Endodermal cell (in vitro differentiated cells): ENCODE measurements around the gene MRC2. TPM values are rescaled to one million over a fixed set of nuclear protein-coding genes. Genes with fewer than 3 reads are reported as not detected.
A peak's percentile ranks its signal among the peaks of the same experiment; 100 is the strongest.

Experiments
- DNase-seq: peaks from one replicate; pipeline ENCODE4 v3.0.0-alpha.2; 2017
- H3K27ac ChIP-seq: 2 replicates; pipeline ENCODE4 v1.5.1; 2013; ENCODE audit warnings: mild to moderate bottlenecking, low read depth, low read length, moderate library complexity
- H3K27me3 ChIP-seq: 2 replicates; pipeline ENCODE4 v1.6.1; 2013; ENCODE audit warnings: mild to moderate bottlenecking, low read length, moderate library complexity; ENCODE audit not compliant: insufficient read depth, control insufficient read depth, poor library complexity, severe bottlenecking
- H3K36me3 ChIP-seq: 2 replicates; pipeline ENCODE4 v1.7.0; 2013; ENCODE audit warnings: mild to moderate bottlenecking, low read length, moderate library complexity; ENCODE audit not compliant: control insufficient read depth, insufficient read depth
- H3K4me1 ChIP-seq: one replicate; pipeline ENCODE4 v1.7.0; 2013; ENCODE audit warnings: low read length; ENCODE audit not compliant: control insufficient read depth, insufficient read depth
- H3K4me3 ChIP-seq: 2 replicates; pipeline ENCODE4 v1.5.1; 2013; ENCODE audit warnings: mild to moderate bottlenecking, low read length, moderate library complexity
- H3K9ac ChIP-seq: 2 replicates; pipeline ENCODE4 v1.6.1; 2013; ENCODE audit warnings: mild to moderate bottlenecking, low read length, moderate library complexity; ENCODE audit not compliant: poor library complexity, severe bottlenecking; ENCODE audit errors: extremely low read depth
- H3K9me3 ChIP-seq: 2 replicates; pipeline ENCODE4 v1.6.1; 2013; ENCODE audit warnings: mild to moderate bottlenecking, low read length, moderate library complexity; ENCODE audit not compliant: control insufficient read depth
- H3K27ac Mint-ChIP-seq: 2 replicates; pipeline ENCODE4 v1.8.0; 2020; ENCODE audit warnings: mixed read lengths
- H3K27me3 Mint-ChIP-seq: 2 replicates; pipeline ENCODE4 v1.8.0; 2021; ENCODE audit warnings: mild to moderate bottlenecking, mixed read lengths; ENCODE audit not compliant: insufficient read depth
- H3K36me3 Mint-ChIP-seq: 2 replicates; pipeline ENCODE4 v1.8.0; 2020; ENCODE audit warnings: low read depth, mixed read lengths
- H3K4me1 Mint-ChIP-seq: 2 replicates; pipeline ENCODE4 v1.8.0; 2020; ENCODE audit warnings: mixed read lengths
- H3K4me3 Mint-ChIP-seq: 2 replicates; pipeline ENCODE4 v1.8.0; 2020; ENCODE audit warnings: mild to moderate bottlenecking, moderate library complexity, mixed read lengths
- H3K9me3 Mint-ChIP-seq: 2 replicates; pipeline ENCODE4 v1.8.0; 2020; ENCODE audit warnings: mild to moderate bottlenecking, mixed read lengths
- WGBS, 2 experiments: methylation state at CpG; one replicate each; pipeline versions ENCODE4 v1.1.5 to v1.1.7; 2013; ENCODE audit warnings: missing lambda C conversion rate in 2 of 2, mixed read lengths in 1 of 2; ENCODE audit not compliant: insufficient coverage in 1 of 2, insufficient read length in 1 of 2; 5-methylcytosine and 5-hydroxymethylcytosine counted together
- total RNA-seq, 2 donors: library from RNA; stranded (reverse); fragmentation: NEBNext Ultra II Directional in 1 of 2; extraction: Animal tissue kit (Norgen Biotek cat#: 25700) in 1 of 2; gene quantifications; 2 replicates in 1 of 2; 3 replicates in 1 of 2; pipeline ENCODE4 v1.2.1, GENCODE V29; 2021
- TF ChIP-seq, protein P1 (sequence below): fragments of 200-600 bp; sonication (generic); conservative IDR thresholded peaks from 2 replicates; pipeline ENCODE4 v1.5.0; 2021; ENCODE audit warnings: antibody characterized with exemption, mild to moderate bottlenecking

The MRC2 gene
- total RNA-seq, 2 donors from 2014 or later: 103 to 165 TPM

DNA sequence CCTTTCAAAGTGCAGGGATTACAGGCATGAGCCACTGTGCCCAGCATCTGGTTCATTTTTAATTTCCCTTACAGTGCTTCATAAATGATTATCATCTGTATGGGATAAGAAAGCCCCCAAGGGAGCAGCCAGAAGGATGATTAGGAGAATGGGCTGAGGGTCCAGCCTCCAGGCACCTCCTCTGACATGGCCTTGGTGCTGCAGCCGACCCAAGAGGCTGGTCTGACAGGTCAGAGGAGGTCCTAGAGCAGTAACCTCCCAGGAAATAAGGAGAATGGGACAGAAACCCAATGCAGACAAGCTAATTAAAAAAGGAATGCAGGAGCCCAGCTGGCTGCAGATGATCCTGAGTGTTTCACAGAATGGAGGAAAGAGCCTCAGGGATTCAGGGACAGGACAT, 29.0 kb downstream of the MRC2 start:
- H3K4me3 Mint-ChIP-seq: no peak overlapping the region
- H3K27ac Mint-ChIP-seq: no peak overlapping the region
- H3K9me3 Mint-ChIP-seq: peaks cover 14% of the 10 kb centered on the region
- no peak overlapping the region for H3K4me3 ChIP-seq
- peaks cover 39% of the 10 kb centered on the region for H3K36me3 Mint-ChIP-seq
- H3K27me3 ChIP-seq: no peaks in the 10 kb centered on the region
- peak overlapping the region; percentile 81 for H3K27ac ChIP-seq
- WGBS, 2 experiments: 91% methylated on average over 1 of the region's 1 CpG; no CpG with 5 or more reads in 1 of the 2 experiments
- H3K9me3 ChIP-seq: peaks cover 20% of the 10 kb centered on the region
- no peak for DNase-seq
- no peak overlapping the region for H3K9ac ChIP-seq
- H3K4me1 Mint-ChIP-seq: peaks cover 13% of the 10 kb centered on the region
- no peaks in the 10 kb centered on the region for H3K4me1 ChIP-seq
- TF ChIP-seq, protein P1, sequence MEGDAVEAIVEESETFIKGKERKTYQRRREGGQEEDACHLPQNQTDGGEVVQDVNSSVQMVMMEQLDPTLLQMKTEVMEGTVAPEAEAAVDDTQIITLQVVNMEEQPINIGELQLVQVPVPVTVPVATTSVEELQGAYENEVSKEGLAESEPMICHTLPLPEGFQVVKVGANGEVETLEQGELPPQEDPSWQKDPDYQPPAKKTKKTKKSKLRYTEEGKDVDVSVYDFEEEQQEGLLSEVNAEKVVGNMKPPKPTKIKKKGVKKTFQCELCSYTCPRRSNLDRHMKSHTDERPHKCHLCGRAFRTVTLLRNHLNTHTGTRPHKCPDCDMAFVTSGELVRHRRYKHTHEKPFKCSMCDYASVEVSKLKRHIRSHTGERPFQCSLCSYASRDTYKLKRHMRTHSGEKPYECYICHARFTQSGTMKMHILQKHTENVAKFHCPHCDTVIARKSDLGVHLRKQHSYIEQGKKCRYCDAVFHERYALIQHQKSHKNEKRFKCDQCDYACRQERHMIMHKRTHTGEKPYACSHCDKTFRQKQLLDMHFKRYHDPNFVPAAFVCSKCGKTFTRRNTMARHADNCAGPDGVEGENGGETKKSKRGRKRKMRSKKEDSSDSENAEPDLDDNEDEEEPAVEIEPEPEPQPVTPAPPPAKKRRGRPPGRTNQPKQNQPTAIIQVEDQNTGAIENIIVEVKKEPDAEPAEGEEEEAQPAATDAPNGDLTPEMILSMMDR: no peak
- H3K36me3 ChIP-seq: peaks cover 24% of the 10 kb centered on the region
- H3K27me3 Mint-ChIP-seq: no peaks in the 10 kb centered on the region

DNA sequence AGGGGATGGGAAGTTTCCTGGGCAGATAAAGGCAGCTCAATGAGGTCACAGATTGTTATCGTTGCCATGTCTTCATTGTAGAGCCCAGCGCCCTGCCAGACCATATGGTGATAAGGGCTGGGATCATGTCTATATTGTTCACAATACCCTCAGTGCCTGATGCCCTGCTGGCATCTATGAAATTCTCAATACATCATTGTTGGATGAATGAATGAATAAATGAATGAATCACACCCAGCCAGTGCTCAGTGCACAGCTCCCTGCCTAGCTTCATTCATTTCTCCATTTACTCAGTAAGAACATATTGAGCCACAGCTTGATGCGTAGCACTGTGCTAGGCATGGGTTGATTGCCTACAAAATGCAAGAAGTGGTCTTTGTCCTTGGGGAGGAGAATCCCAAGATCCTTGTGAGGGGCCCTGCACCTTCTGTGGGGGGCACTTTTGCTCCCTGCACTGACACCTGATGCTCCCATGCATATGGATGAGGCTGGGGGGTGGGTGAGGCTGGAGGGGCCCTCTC, 29.7 kb downstream of the MRC2 start:
- H3K9me3 ChIP-seq: peaks cover 20% of the 10 kb centered on the region
- H3K36me3 Mint-ChIP-seq: peaks cover 41% of the 10 kb centered on the region
- H3K9ac ChIP-seq: no peak overlapping the region
- peaks cover 15% of the 10 kb centered on the region for H3K9me3 Mint-ChIP-seq
- H3K27me3 ChIP-seq: no peaks in the 10 kb centered on the region
- H3K27me3 Mint-ChIP-seq: no peaks in the 10 kb centered on the region
- peak overlapping the region; percentile 81 for H3K27ac ChIP-seq
- H3K4me1 ChIP-seq: no peaks in the 10 kb centered on the region
- 75 to 99% methylated on average over 2 to 3 of the region's 3 CpGs for WGBS, 2 experiments
- H3K4me1 Mint-ChIP-seq: peaks cover 10% of the 10 kb centered on the region
- H3K27ac Mint-ChIP-seq: no peak overlapping the region
- H3K4me3 ChIP-seq: no peak overlapping the region
- no peak overlapping the region for H3K4me3 Mint-ChIP-seq
- peaks cover 24% of the 10 kb centered on the region for H3K36me3 ChIP-seq
- DNase-seq: no peak
- TF ChIP-seq, protein P1: no peak

DNA sequence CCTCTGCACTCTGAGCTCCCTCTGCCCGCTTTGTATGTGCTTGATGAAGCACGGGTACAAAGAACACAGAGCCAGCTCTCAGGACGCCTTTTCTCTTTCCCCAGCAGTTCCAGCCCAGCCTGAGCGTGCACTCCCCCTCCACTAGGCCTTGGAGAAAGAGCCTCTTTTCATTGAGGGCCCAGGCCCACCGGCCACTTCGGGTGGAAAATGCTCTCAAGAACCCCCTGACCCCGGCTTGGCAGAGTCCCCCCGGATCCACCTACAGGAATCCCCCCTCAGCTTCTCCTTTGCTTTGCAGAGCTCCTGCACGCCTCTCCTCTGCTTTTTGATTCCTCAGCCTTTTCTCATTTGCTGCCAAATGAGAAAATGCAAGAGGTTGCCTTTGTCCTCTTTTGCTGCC, 30.2 kb downstream of the MRC2 start:
- H3K4me3 Mint-ChIP-seq: no peak overlapping the region
- H3K27ac ChIP-seq: peak overlapping the region; percentile 81
- no peak for DNase-seq

More for the DNA sequence above, 30.2 kb downstream of the MRC2 start:
- peaks cover 10% of the 10 kb centered on the region for H3K4me1 Mint-ChIP-seq
- peaks cover 24% of the 10 kb centered on the region for H3K36me3 ChIP-seq
- TF ChIP-seq, protein P1: no peak
- H3K9me3 ChIP-seq: peaks cover 20% of the 10 kb centered on the region
- H3K27ac Mint-ChIP-seq: no peak overlapping the region
- peaks cover 44% of the 10 kb centered on the region for H3K36me3 Mint-ChIP-seq
- no peaks in the 10 kb centered on the region for H3K4me1 ChIP-seq
- H3K9ac ChIP-seq: no peak overlapping the region
- H3K27me3 Mint-ChIP-seq: no peaks in the 10 kb centered on the region
- peaks cover 15% of the 10 kb centered on the region for H3K9me3 Mint-ChIP-seq
- no peaks in the 10 kb centered on the region for H3K27me3 ChIP-seq
- 91% methylated on average over 6 to 9 of the region's 9 CpGs for WGBS, 2 experiments
- H3K4me3 ChIP-seq: no peak overlapping the region
